ENCODE measurements around the gene KDM5C.
A peak's percentile ranks its signal among the peaks of the same experiment; 100 is the strongest.

Gene KDM5C

DNA sequence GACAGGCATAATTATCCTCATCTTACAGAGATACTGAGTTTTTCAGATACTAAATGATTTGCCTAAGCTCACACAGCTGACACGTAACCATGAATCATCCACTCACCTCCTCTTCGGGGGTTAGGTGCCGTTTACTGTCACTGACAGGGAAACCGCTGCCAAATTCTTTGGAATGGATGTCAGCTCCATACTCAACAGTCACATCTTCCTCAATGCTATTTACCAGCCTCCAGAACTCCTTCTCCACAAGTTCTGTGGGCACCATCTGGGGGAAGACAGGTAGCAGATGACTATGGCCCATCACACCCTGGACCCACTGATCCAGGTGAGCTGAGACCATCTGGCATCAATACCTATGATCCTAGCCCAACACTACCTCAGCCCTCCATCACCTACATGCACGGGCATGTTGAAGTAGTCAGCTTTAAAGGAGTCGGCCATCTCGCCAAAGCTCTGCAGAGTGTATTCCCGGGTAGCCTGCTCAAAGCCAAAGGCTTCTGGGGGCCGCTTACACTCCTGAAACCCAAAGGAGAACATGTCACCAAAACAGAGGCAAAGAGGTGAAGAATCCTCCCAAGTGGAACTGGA lies 13.5 kb downstream of the KDM5C start:
- DNase-seq (ENCODE audit: low spot score) (no peak), ATAC-seq (ENCODE audit: low read depth) (peak; percentile 85)
- Histone ChIP-seq H3K4me3 (ENCODE audit: severe bottlenecking) (no peak overlapping the region), H3K27me3 (ENCODE audit: insufficient read depth, poor library complexity, severe bottlenecking) (no peaks in the 10 kb centered on the region), H3K4me1 (ENCODE audit: insufficient read depth, poor library complexity, severe bottlenecking) (no peaks in the 10 kb centered on the region), H3K9me3 (ENCODE audit: severe bottlenecking) (no peaks in the 10 kb centered on the region), H3K27ac (ENCODE audit: poor library complexity, severe bottlenecking) (peak overlapping the region; percentile 43), H3K36me3 (ENCODE audit: low read depth) (peaks cover 68% of the 10 kb centered on the region)
- TF ChIP-seq CTCF (IDR thresholded peaks at IDR 0.05; ENCODE audit: poor library complexity, severe bottlenecking), result no peak

- peaks cover 52% of the 10 kb centered on the region for H3K36me3 ChIP-seq (ENCODE audit: low read depth)
- no peak for DNase-seq (ENCODE audit: low spot score)
Observed at GRCh38 chrX:53196678-53197077, 28.3 kb downstream of the KDM5C start.

DNA sequence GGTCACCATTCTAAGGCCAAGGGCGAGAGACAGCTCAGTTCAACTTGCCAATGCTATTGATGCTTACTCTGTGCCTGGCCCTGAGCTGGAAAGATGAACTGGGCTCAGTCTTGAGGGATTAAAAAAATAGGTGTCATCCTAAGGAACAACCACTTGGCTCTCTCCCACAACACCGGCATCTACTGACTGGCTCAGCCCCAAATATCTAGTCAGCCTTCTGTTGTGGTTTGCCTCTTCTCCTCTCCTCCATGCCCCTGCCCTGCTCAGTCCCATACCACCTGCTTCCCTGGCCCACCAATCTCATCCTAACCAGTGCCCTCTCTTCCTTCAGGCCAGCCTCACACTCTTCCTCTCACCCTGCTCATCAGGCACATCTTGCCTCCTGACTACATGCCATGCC lies 29.6 kb downstream of the KDM5C start:
- Histone ChIP-seq H3K9me3 (ENCODE audit: severe bottlenecking) (no peaks in the 10 kb centered on the region), H3K36me3 (ENCODE audit: low read depth) (peaks cover 43% of the 10 kb centered on the region), H3K4me1 (ENCODE audit: insufficient read depth, poor library complexity, severe bottlenecking) (no peaks in the 10 kb centered on the region), H3K4me3 (ENCODE audit: severe bottlenecking) (no peak overlapping the region), H3K27ac (ENCODE audit: poor library complexity, severe bottlenecking) (no peak overlapping the region), H3K27me3 (ENCODE audit: insufficient read depth, poor library complexity, severe bottlenecking) (no peaks in the 10 kb centered on the region)
- no peak for TF ChIP-seq CTCF (IDR thresholded peaks at IDR 0.05; ENCODE audit: poor library complexity, severe bottlenecking)
- DNase-seq (ENCODE audit: low spot score) (no peak), ATAC-seq (ENCODE audit: low read depth) (no peak)

More at GRCh38 chrX:53196678-53197077, 28.3 kb downstream of the KDM5C start:
- Histone ChIP-seq H3K4me1 (ENCODE audit: insufficient read depth, poor library complexity, severe bottlenecking) (no peaks in the 10 kb centered on the region), H3K9me3 (ENCODE audit: severe bottlenecking) (no peaks in the 10 kb centered on the region), H3K4me3 (ENCODE audit: severe bottlenecking) (no peak overlapping the region), H3K27ac (ENCODE audit: poor library complexity, severe bottlenecking) (no peak overlapping the region), H3K27me3 (ENCODE audit: insufficient read depth, poor library complexity, severe bottlenecking) (no peaks in the 10 kb centered on the region)
- no peak for TF ChIP-seq CTCF (IDR thresholded peaks at IDR 0.05; ENCODE audit: poor library complexity, severe bottlenecking)
- ATAC-seq (ENCODE audit: low read depth), result no peak

DNA sequence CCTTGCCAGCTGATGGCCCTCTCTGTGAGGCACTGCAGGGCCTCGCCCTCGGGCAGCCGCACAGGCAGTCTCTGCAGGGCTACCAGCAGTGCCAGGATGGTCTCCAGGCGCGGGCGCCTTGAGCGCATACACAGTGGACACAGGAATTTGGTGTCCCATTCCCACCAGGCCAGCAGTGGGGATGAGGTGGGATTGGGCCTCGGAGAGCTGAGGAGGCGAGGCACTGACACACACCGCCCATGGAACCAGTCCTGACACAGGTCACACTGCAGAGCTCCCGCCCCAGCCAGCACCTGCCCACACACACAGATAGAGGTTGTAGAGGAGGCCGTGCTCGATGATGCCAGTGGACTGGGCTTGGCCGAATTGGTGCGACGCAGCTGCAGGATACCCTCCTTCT lies 30.7 kb downstream of the KDM5C start:
- H3K36me3 ChIP-seq (ENCODE audit: low read depth), result peaks cover 32% of the 10 kb centered on the region
- H3K9me3 ChIP-seq (ENCODE audit: severe bottlenecking), result no peaks in the 10 kb centered on the region
- no peak overlapping the region for H3K27ac ChIP-seq (ENCODE audit: poor library complexity, severe bottlenecking)
- no peak for ATAC-seq (ENCODE audit: low read depth)
- H3K27me3 ChIP-seq (ENCODE audit: insufficient read depth, poor library complexity, severe bottlenecking), result no peaks in the 10 kb centered on the region
- H3K4me3 ChIP-seq (ENCODE audit: severe bottlenecking), result no peak overlapping the region
- no peak for TF ChIP-seq CTCF (IDR thresholded peaks at IDR 0.05; ENCODE audit: poor library complexity, severe bottlenecking)
- no peak for DNase-seq (ENCODE audit: low spot score)
- H3K4me1 ChIP-seq (ENCODE audit: insufficient read depth, poor library complexity, severe bottlenecking), result no peaks in the 10 kb centered on the region

DNA sequence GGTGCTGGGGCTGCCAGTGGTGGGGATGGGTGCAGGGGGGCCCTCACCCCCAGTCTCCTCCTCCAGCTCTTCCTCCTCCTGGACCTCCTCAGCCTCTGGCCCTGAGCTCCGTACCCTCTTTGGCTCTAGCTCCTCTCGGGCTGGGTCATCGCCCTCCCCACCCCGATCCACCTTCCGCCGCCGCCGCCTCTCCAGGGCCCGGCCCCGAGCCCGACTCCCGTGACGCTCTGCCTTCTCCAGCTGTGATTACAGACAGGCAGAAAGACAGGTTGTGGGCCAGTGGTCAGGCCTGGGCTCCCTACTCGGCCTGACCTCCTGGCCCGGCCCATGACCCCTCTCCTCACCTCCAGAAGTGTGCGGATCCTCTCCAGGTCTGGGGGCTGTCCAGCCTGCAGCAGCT lies 31.9 kb downstream of the KDM5C start:
- ATAC-seq (ENCODE audit: low read depth), result no peak
- no peak for TF ChIP-seq CTCF (IDR thresholded peaks at IDR 0.05; ENCODE audit: poor library complexity, severe bottlenecking)

More for the DNA sequence above, 31.9 kb downstream of the KDM5C start:
- no peaks in the 10 kb centered on the region for H3K4me1 ChIP-seq (ENCODE audit: insufficient read depth, poor library complexity, severe bottlenecking)
- no peak overlapping the region for H3K4me3 ChIP-seq (ENCODE audit: severe bottlenecking)
- peaks cover 22% of the 10 kb centered on the region for H3K36me3 ChIP-seq (ENCODE audit: low read depth)
- H3K27ac ChIP-seq (ENCODE audit: poor library complexity, severe bottlenecking), result no peak overlapping the region
- no peaks in the 10 kb centered on the region for H3K27me3 ChIP-seq (ENCODE audit: insufficient read depth, poor library complexity, severe bottlenecking)
- H3K9me3 ChIP-seq (ENCODE audit: severe bottlenecking), result no peaks in the 10 kb centered on the region
- no peak for DNase-seq (ENCODE audit: low spot score)
